Measurements from ENCODE around the gene FGD5. TPM values are rescaled to one million over a fixed set of nuclear protein-coding genes. Genes with fewer than 3 reads are reported as not detected.
A peak's percentile ranks its signal among the peaks of the same experiment; 100 is the strongest.

The FGD5 gene
- total RNA-seq, 1 donor from 2014 or later = 16.3 TPM

GRCh38 chr3:14913071-14913925 lies 94.5 kb downstream of the FGD5 start:
- intact Hi-C loops (cut with micrococcal nuclease) = loop anchor here (10.0 kb wide), 1 partner anchor 128 kb away; no protein-coding TSS in a partner anchor

GRCh38 chr3:14913926-14914778 lies 95.4 kb downstream of the FGD5 start:
- no peak for DNase-seq

More at GRCh38 chr3:14913071-14913925, 94.5 kb downstream of the FGD5 start:
- DNase-seq (no peak), ATAC-seq (no peak)

GRCh38 chr3:14914779-14915117 lies 96.0 kb downstream of the FGD5 start:
- intact Hi-C loops (cut with micrococcal nuclease) = loop anchor here (10.0 kb wide), 1 partner anchor 130 kb away; no protein-coding TSS in a partner anchor

More at GRCh38 chr3:14913926-14914778, 95.4 kb downstream of the FGD5 start:
- intact Hi-C loops (cut with micrococcal nuclease) = loop anchor here (10.0 kb wide), 1 partner anchor 129 kb away; no protein-coding TSS in a partner anchor
- ATAC-seq = no peak

GRCh38 chr3:14915636-14916222 lies 97.0 kb downstream of the FGD5 start:
- ATAC-seq (peak; percentile 34), DNase-seq (no peak)
- intact Hi-C loops (cut with micrococcal nuclease) = loop anchor here (10.0 kb wide), 1 partner anchor 131 kb away; no protein-coding TSS in a partner anchor

More at GRCh38 chr3:14914779-14915117, 96.0 kb downstream of the FGD5 start:
- ATAC-seq (peak; percentile 31), DNase-seq (no peak)

- DNase-seq (no peak), ATAC-seq (no peak)
- intact Hi-C loops (cut with micrococcal nuclease) = loop anchor here (10.0 kb wide), 1 partner anchor 134 kb away; no protein-coding TSS in a partner anchor
Observed at GRCh38 chr3:14918356-14918860, 99.6 kb downstream of the FGD5 start.

- intact Hi-C loops (cut with micrococcal nuclease) = loop anchor here (5.0 kb wide), 1 partner anchor 243 kb away; the partner anchor contains the start of gene C3orf20
- ATAC-seq = no peak
- DNase-seq = no peak
Observed at GRCh38 chr3:14920536-14920935, 101.8 kb downstream of the FGD5 start.

GRCh38 chr3:14921034-14921616 lies 102.4 kb downstream of the FGD5 start:
- peak; percentile 94 for ATAC-seq

GRCh38 chr3:14921811-14922705 lies 103.3 kb downstream of the FGD5 start:
- DNase-seq (no peak), ATAC-seq (no peak)
- intact Hi-C loops (cut with micrococcal nuclease) = loop anchor here (5.0 kb wide), 1 partner anchor 245 kb away; the partner anchor contains the start of gene C3orf20

More at GRCh38 chr3:14921034-14921616, 102.4 kb downstream of the FGD5 start:
- intact Hi-C loops (cut with micrococcal nuclease) = loop anchor here (5.0 kb wide), 1 partner anchor 244 kb away; the partner anchor contains the start of gene C3orf20
- DNase-seq = peak; percentile 94

GRCh38 chr3:14922863-14923262 lies 104.1 kb downstream of the FGD5 start:
- ATAC-seq = no peak
- no peak for DNase-seq
- intact Hi-C loops (cut with micrococcal nuclease) = loop anchor here (5.0 kb wide), 1 partner anchor 246 kb away; the partner anchor contains the start of gene C3orf20

- no peak for ATAC-seq
- intact Hi-C loops (cut with micrococcal nuclease) = loop anchor here (5.0 kb wide), 1 partner anchor 246 kb away; the partner anchor contains the start of gene C3orf20
- DNase-seq = no peak
Observed at GRCh38 chr3:14923476-14923875, 104.7 kb downstream of the FGD5 start.

GRCh38 chr3:14925729-14926591 lies 107.2 kb downstream of the FGD5 start:
- intact Hi-C loops (cut with micrococcal nuclease) = no loop called here
- ATAC-seq = peak; percentile 54
- no peak for DNase-seq

GRCh38 chr3:14926592-14926991 lies 107.8 kb downstream of the FGD5 start:
- intact Hi-C loops (cut with micrococcal nuclease) = no loop called here
- ATAC-seq = no peak

GRCh38 chr3:14927308-14927707 lies 108.5 kb downstream of the FGD5 start:
- no peak for DNase-seq
- intact Hi-C loops (cut with micrococcal nuclease) = no loop called here
- ATAC-seq = no peak

More at GRCh38 chr3:14926592-14926991, 107.8 kb downstream of the FGD5 start:
- no peak for DNase-seq

- ATAC-seq (no peak), DNase-seq (no peak)
- intact Hi-C loops (cut with micrococcal nuclease) = no loop called here
Observed at GRCh38 chr3:14929310-14930074, 110.7 kb downstream of the FGD5 start.

- DNase-seq (no peak), ATAC-seq (no peak)
- intact Hi-C loops (cut with micrococcal nuclease) = no loop called here
Observed at GRCh38 chr3:14933820-14934425, 115.2 kb downstream of the FGD5 start.
